HepG2 (cell line): ENCODE data around the gene AGTRAP. TPM values are rescaled to one million over a fixed set of nuclear protein-coding genes. Genes with fewer than 3 reads are reported as not detected.

Experiments
- ATAC-seq: fragments of 200-7000 bp; cut with Tn5 transposase; 3 replicates; pipeline ENCODE4 v1.9.1; 2020; ENCODE audit warnings: mild to moderate bottlenecking, moderate library complexity
- BruUV-seq: library from RNA; stranded (reverse); fragments of 400-500 nt; replicated peaks from 2 replicates; lab custom pipeline; 2021; lab: Mats Ljungman, UMichigan
- CTCF ChIA-PET: fragments of 300-600 bp; formaldehyde crosslinking; extraction: SDS; loops from one replicate; lab custom pipeline; 2021; ENCODE audit warnings: low total read pairs, inconsistent platforms, low intra/inter-chr PET ratio; lab: Yijun Ruan, JAX
- POLR2A ChIA-PET: fragments of 350-600 bp; sonication (Branson Sonifier 250); formaldehyde crosslinking; loops from one replicate; lab custom pipeline; 2020; ENCODE audit warnings: antibody characterized with exemption, inconsistent platforms; lab: Yijun Ruan, JAX
- DNase-seq: peaks from one replicate; pipeline ENCODE4 v3.0.0-alpha.2; 2015; ENCODE audit warnings: low spot score
- FAIRE-seq: peaks from 3 replicates; lab custom pipeline; 2011; peaks lifted over from hg19 to GRCh38; lab: Jason Lieb, UNC
- H2AFZ ChIP-seq: one replicate; pipeline ENCODE4 v1.6.1; 2011; ENCODE audit warnings: low read length, inconsistent platforms
- H3K27ac ChIP-seq: fragments of 300-600 bp; 3 replicates; pipeline ENCODE4 v1.8.0; 2011; ENCODE audit warnings: mixed run types, mild to moderate bottlenecking, mixed read lengths, low read length, inconsistent platforms; ENCODE audit not compliant: insufficient read depth; ENCODE audit errors: extremely low read length
- H3K27me3 ChIP-seq, 2 experiments: fragments of 200-600 bp in 1 of 2; 2 replicates in 1 of 2; 3 replicates in 1 of 2; pipeline versions ENCODE4 v1.6.0 to v1.8.0; 2011; ENCODE audit warnings: low read length in 2 of 2, mild to moderate bottlenecking in 2 of 2, moderate library complexity in 2 of 2, inconsistent platforms in 1 of 2; ENCODE audit not compliant: insufficient read depth in 2 of 2, control insufficient read depth in 1 of 2
- H3K36me3 ChIP-seq, 2 experiments: fragments of 200-600 bp in 1 of 2; replicated peaks in 1 of 2; 2 replicates in 1 of 2; 3 replicates in 1 of 2; pipeline versions ENCODE4 v1.5.1 to v1.8.0; 2011; ENCODE audit warnings: low read length in 2 of 2, inconsistent platforms in 1 of 2; ENCODE audit not compliant: insufficient read depth in 2 of 2, control insufficient read depth in 1 of 2
- H3K4me1 ChIP-seq: 2 replicates; pipeline ENCODE4 v1.5.1; 2012; ENCODE audit warnings: low read length, inconsistent platforms; ENCODE audit not compliant: insufficient read depth
- H3K4me2 ChIP-seq: 2 replicates; pipeline ENCODE4 v1.6.0; 2011; ENCODE audit warnings: low read depth, low read length, inconsistent platforms
- H3K4me3 ChIP-seq, 3 experiments: fragments of 200-600 bp in 1 of 3; sonication (generic), shearing (Covaris generic) in 1 of 3; replicated peaks in 1 of 3; 2 replicates each; pipeline ENCODE4 v1.5.1; 2011 to 2016; ENCODE audit warnings: low read length in 3 of 3, inconsistent platforms in 2 of 3, low read depth in 2 of 3, mild to moderate bottlenecking in 2 of 3, control low read depth in 1 of 3, mixed read lengths in 1 of 3; ENCODE audit not compliant: insufficient read depth in 1 of 3
- H3K79me2 ChIP-seq: one replicate; pipeline ENCODE4 v1.6.1; 2011; ENCODE audit warnings: low read length, inconsistent platforms; ENCODE audit not compliant: insufficient read depth
- H3K9ac ChIP-seq: 2 replicates; pipeline ENCODE4 v1.6.0; 2011; ENCODE audit warnings: mild to moderate bottlenecking, low read depth, low read length, inconsistent platforms; ENCODE audit not compliant: insufficient read depth
- H3K9me3 ChIP-seq: 2 replicates; pipeline ENCODE4 v1.5.1; 2012; ENCODE audit warnings: mild to moderate bottlenecking, low read length
- H4K20me1 ChIP-seq: 2 replicates; pipeline ENCODE4 v1.6.0; 2011; ENCODE audit warnings: inconsistent platforms, mild to moderate bottlenecking, low read length, moderate library complexity; ENCODE audit not compliant: insufficient read depth
- EZH2 ChIP-seq: conservative IDR thresholded peaks from 2 replicates; pipeline ENCODE4 v1.6.1; 2012; ENCODE audit warnings: mild to moderate bottlenecking, low read depth, low read length, moderate library complexity
- KLF12 ChIP-seq: sonication (generic); formaldehyde crosslinking; IDR thresholded peaks from 2 replicates; pipeline ENCODE4 v1.4.0; 2020; ENCODE audit warnings: missing genetic modification reagents, borderline replicate concordance
- MTA1 ChIP-seq: sonication (generic); formaldehyde crosslinking; IDR thresholded peaks from 2 replicates; pipeline ENCODE4 v1.4.0; 2020; ENCODE audit warnings: missing genetic modification reagents, mild to moderate bottlenecking, borderline replicate concordance
- NFIB ChIP-seq: sonication (generic); formaldehyde crosslinking; IDR thresholded peaks from 2 replicates; pipeline ENCODE4 v1.9.0; 2021; ENCODE audit warnings: missing genetic modification reagents, mild to moderate bottlenecking, borderline replicate concordance
- RFX1 ChIP-seq: fragments of 450-650 bp; IDR thresholded peaks from 2 replicates; pipeline ENCODE4 v1.6.1; 2017
- THAP8 ChIP-seq: sonication (generic); formaldehyde crosslinking; IDR thresholded peaks from 2 replicates; pipeline ENCODE4 v1.5.1; 2020; ENCODE audit warnings: missing genetic modification reagents, mild to moderate bottlenecking, borderline replicate concordance
- ZBTB4 ChIP-seq: sonication (generic); formaldehyde crosslinking; IDR thresholded peaks from 2 replicates; pipeline ENCODE4 v1.4.0; 2020; ENCODE audit warnings: missing genetic modification reagents, mild to moderate bottlenecking, borderline replicate concordance
- ZNF225 ChIP-seq: sonication (generic); formaldehyde crosslinking; IDR thresholded peaks from 2 replicates; pipeline ENCODE4 v1.4.0; 2020; ENCODE audit warnings: mild to moderate bottlenecking, missing genetic modification reagents
- ZNF3 ChIP-seq: IDR thresholded peaks from 2 replicates; pipeline ENCODE4 v1.7.0; 2017; ENCODE audit warnings: inconsistent platforms
- ZNF562 ChIP-seq: sonication (generic); formaldehyde crosslinking; IDR thresholded peaks from 2 replicates; pipeline ENCODE4 v1.8.0; 2022; ENCODE audit warnings: missing genetic modification reagents, borderline replicate concordance
- WGBS: methylation state at CpG from one replicate; pipeline ENCODE4 v1.1.6; 2017; ENCODE audit warnings: low lambda C conversion rate; 5-methylcytosine and 5-hydroxymethylcytosine counted together
- in situ Hi-C: cut with HindIII; loops from 2 replicates; pipeline ENCODE4 v1.10.0; 2017; ENCODE audit warnings: low pct_unique_long_range_greater_than_20kb; ENCODE audit not compliant: extremely low pct_ligation_motif_present
- intact Hi-C: fragments of 100-400 bp; cut with micrococcal nuclease; formaldehyde crosslinking; loops from one replicate; pipeline ENCODE4 v1.10.0; 2022; ENCODE audit not compliant: unreplicated experiment
- polyA plus RNA-seq, 8 experiments: library from polyadenylated mRNA; depleted of rRNA in 3 of 8; stranded (reverse) in 7 of 8; unstranded in 1 of 8; fragments of >200 nt; fragmentation: Illumina TruSeq in 4 of 8; extraction: Trizol in 4 of 8; gene quantifications; 2 replicates each; pipeline versions ENCODE4 v1.2.1 to v1.2.3, GENCODE V29; 2011 to 2016; ENCODE audit warnings: low read depth in 4 of 8, missing spikeins in 1 of 8, mixed read lengths in 1 of 8; ENCODE audit not compliant: insufficient read depth in 1 of 8
- total RNA-seq, 5 experiments: library from RNA; depleted of rRNA; stranded (reverse); fragments of >200 nt; fragmentation: Illumina TruSeq; extraction: Trizol; gene quantifications; 2 replicates each; pipeline ENCODE4 v1.2.3, GENCODE V29; 2016; ENCODE audit warnings: low read depth in 1 of 5

Gene AGTRAP
- total and polyA plus RNA-seq, 2 of the 13 experiments (the other 11 are each of a cell fraction or from before 2014, with no cell fraction given), result 28.3 to 32.0 TPM

DNA sequence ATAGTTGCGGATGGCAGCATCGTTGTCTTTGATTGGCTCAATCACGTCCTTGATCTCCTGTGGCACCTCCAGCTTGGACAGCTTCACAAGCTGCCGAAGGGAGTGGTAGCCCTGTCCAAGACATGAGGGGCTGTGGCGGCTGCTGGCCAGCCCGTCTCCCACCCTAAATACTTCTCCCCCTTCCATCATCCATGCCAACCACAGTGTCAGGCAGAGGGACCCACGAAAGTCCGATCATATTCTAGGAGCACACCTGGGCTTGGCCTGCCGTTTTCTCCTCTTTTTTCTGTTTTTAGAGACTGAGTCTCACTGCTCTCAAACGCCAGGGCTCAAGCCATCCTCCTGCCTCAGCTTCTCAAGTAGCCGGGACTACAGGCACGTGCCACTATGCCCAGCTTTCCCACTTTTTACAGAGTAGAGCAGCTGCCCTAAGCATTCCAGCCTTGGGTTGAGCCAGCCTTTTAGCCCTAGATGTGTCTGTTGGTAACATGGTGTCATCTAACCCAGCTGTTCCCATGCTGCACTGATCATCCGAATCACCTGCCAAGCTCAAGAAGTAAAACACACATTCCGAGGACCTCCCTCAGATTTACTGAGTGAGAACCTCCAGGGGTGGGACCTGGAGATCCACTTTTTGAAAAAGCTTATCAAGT is 59.4 kb downstream of the AGTRAP start:
- POLR2A ChIA-PET, result interaction anchor here (1.0 kb wide), 1 partner anchor 10 kb away, joined by 3 read pairs; no protein-coding TSS in a partner anchor

More for the DNA sequence above, 59.4 kb downstream of the AGTRAP start:
- no peak overlapping the region for H3K4me2 ChIP-seq
- WGBS, result 86% methylated on average over 13 of the region's 14 CpGs
- TF ChIP-seq ZNF562 (CRISPR knock-in tag) (no peak), ZBTB4 (no peak), MTA1 (CRISPR knock-in tag) (no peak), NFIB (CRISPR knock-in tag) (no peak), THAP8 (no peak), ZNF225 (CRISPR knock-in tag) (no peak), RFX1 (no peak), KLF12 (no peak), EZH2 (no peak), ZNF3 (CRISPR knock-in tag) (no peak)
- DNase-seq (no peak), FAIRE-seq (no peak), ATAC-seq (no peak)
- H3K9ac ChIP-seq, result no peak overlapping the region
- no peaks in the 10 kb centered on the region for H3K4me1 ChIP-seq
- no peak overlapping the region for H2AFZ ChIP-seq
- no peaks in the 10 kb centered on the region for H3K9me3 ChIP-seq
- no TSS peak for BruUV-seq
- H4K20me1 ChIP-seq, result no peaks in the 10 kb centered on the region
- peaks cover 5 to 10% of the 10 kb centered on the region in 2 experiments; a peak in 1 of 5 replicates for H3K36me3 ChIP-seq
- no peak overlapping the region for H3K27ac ChIP-seq
- intact Hi-C loops, result no loop called here
- no peak overlapping the region for H3K4me3 ChIP-seq
- no peaks in the 10 kb centered on the region for H3K27me3 ChIP-seq
- CTCF ChIA-PET, result no interaction called here
- in situ Hi-C loops, result no loop called here
- no peaks in the 10 kb centered on the region for H3K79me2 ChIP-seq
